Small intestine (tissue), 7 donors: Measurements from ENCODE around the gene TLE3. TPM values are rescaled to one million over a fixed set of nuclear protein-coding genes. Genes with fewer than 3 reads are reported as not detected.

Experiments
- DNase-seq, 2 donors: peaks; one replicate each; pipeline versions ENCODE4 v3.0.0 to v3.0.0-alpha.2; 2013
- FAIRE-seq: peaks from 2 replicates; lab custom pipeline; 2012; peaks lifted over from hg19 to GRCh38; lab: Jason Lieb, UNC
- H3K27ac ChIP-seq, 3 donors: one replicate each; pipeline ENCODE4 v1.5.1; 2013; ENCODE audit warnings: low read length in 2 of 3, mild to moderate bottlenecking in 2 of 3, control low read depth in 1 of 3, inconsistent platforms in 1 of 3, low read depth in 1 of 3, moderate library complexity in 1 of 3
- H3K27me3 ChIP-seq, 3 donors: one replicate each; pipeline ENCODE4 v1.6.1; 2013; ENCODE audit warnings: low read length in 3 of 3, inconsistent platforms in 1 of 3; ENCODE audit not compliant: control insufficient read depth in 3 of 3, insufficient read depth in 3 of 3
- H3K36me3 ChIP-seq, 3 donors: one replicate each; pipeline ENCODE4 v1.6.1; 2013; ENCODE audit warnings: low read length in 3 of 3, inconsistent platforms in 1 of 3, low read depth in 1 of 3, mild to moderate bottlenecking in 1 of 3, moderate library complexity in 1 of 3; ENCODE audit not compliant: control insufficient read depth in 3 of 3, insufficient read depth in 2 of 3
- H3K4me1 ChIP-seq, 3 donors: one replicate each; pipeline ENCODE4 v1.6.1; 2013; ENCODE audit warnings: low read length in 2 of 3, inconsistent platforms in 1 of 3, low read depth in 1 of 3, mild to moderate bottlenecking in 1 of 3, moderate library complexity in 1 of 3; ENCODE audit not compliant: control insufficient read depth in 3 of 3, insufficient read depth in 2 of 3
- H3K4me3 ChIP-seq, 3 donors: one replicate each; pipeline ENCODE4 v1.5.1; 2013; ENCODE audit warnings: low read length in 3 of 3, control low read depth in 1 of 3, inconsistent platforms in 1 of 3, low read depth in 1 of 3, mild to moderate bottlenecking in 1 of 3, moderate library complexity in 1 of 3
- H3K9me3 ChIP-seq, 2 donors: one replicate each; pipeline ENCODE4 v1.6.1; 2013; ENCODE audit warnings: low read depth in 1 of 2, low read length in 1 of 2; ENCODE audit not compliant: control insufficient read depth in 2 of 2, insufficient read depth in 1 of 2
- WGBS, 3 donors: extraction: QIAGEN DNeasy Blood & Tissue Kit; methylation state at CpG; one replicate each; pipeline ENCODE4 v1.1.7; 2013; 5-methylcytosine and 5-hydroxymethylcytosine counted together
- polyA plus RNA-seq, 4 donors: library from polyadenylated mRNA; stranded (reverse) in 3 of 4; unstranded in 1 of 4; fragments of 200-250 nt in 3 of 4; fragments of 120-200 nt in 1 of 4; gene quantifications; one replicate each; pipeline versions ENCODE4 v1.2.1 to v1.2.3, GENCODE V29; 2013
- donor health status: healthy with polysubstance abuse.
- donor health status: control.
- donor health status: control.
- donor health status: Bipolar disorder and iron deficiency.
- donor health status: healthy.

TLE3 gene
- polyA plus RNA-seq, 4 donors, result 14.3 to 51.1 (median 18.4) TPM

GRCh38 chr15:70053001-70053715 is 44.6 kb downstream of the TLE3 start:
- Histone ChIP-seq H3K27ac (no peak overlapping the region), H3K36me3 (peaks cover 13 to 96% (median 61%) of the 10 kb centered on the region in 3 donors), H3K4me3 (no peak overlapping the region), H3K27me3 (no peaks in the 10 kb centered on the region), H3K9me3 (no peaks in the 10 kb centered on the region), H3K4me1 (no peaks in the 10 kb centered on the region)
- 87 to 92% (median 89%) methylated on average over 15 of the region's 15 CpGs for WGBS, 3 donors
- no peak for DNase-seq
- no peak for FAIRE-seq

- 86 to 91% (median 88%) methylated on average over 9 of the region's 9 CpGs for WGBS, 3 donors
- H3K36me3 ChIP-seq, result peaks cover 13 to 90% (median 54%) of the 10 kb centered on the region in 3 donors
- H3K27ac ChIP-seq, result no peak overlapping the region
- no peak for FAIRE-seq
- DNase-seq, result no peak
- no peaks in the 10 kb centered on the region for H3K9me3 ChIP-seq
- H3K27me3 ChIP-seq, result no peaks in the 10 kb centered on the region
- no peak overlapping the region for H3K4me3 ChIP-seq
- H3K4me1 ChIP-seq, result no peaks in the 10 kb centered on the region
Observed at GRCh38 chr15:70051948-70052633, 45.6 kb downstream of the TLE3 start.

DNA sequence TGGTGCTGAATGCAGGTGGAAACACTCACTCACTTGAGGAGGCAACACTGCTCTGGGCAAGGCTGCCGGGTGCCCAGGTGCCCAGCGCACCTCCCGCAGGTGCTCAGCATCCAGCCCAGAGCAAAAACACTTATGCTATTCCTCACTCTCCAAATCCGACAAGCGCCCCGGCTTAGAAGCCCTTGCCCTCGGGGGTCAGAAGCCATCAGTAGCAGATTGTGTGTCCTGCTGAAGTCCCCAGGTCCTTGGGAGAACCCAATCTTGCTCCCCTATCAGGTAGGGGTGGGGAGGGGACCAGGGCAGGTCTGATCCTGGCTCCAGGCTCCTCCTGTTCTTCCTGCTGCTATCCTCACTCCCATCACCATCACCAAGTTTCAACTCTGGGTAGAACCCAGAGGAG is 46.7 kb downstream of the TLE3 start:
- Histone ChIP-seq H3K9me3 (no peaks in the 10 kb centered on the region), H3K27ac (no peak overlapping the region), H3K4me3 (no peak overlapping the region), H3K27me3 (no peaks in the 10 kb centered on the region), H3K4me1 (no peaks in the 10 kb centered on the region), H3K36me3 (peaks cover 10 to 89% (median 50%) of the 10 kb centered on the region in 3 donors)
- DNase-seq, result no peak
- 91 to 95% (median 94%) methylated on average over 7 of the region's 7 CpGs for WGBS, 3 donors
- no peak for FAIRE-seq

- WGBS, 3 donors, result 90 to 92% (median 90%) methylated on average over 9 of the region's 9 CpGs
- DNase-seq (no peak), FAIRE-seq (no peak)
- H3K36me3 ChIP-seq, result peaks cover 10 to 84% (median 46%) of the 10 kb centered on the region in 3 donors
- no peaks in the 10 kb centered on the region for H3K27me3 ChIP-seq
- H3K9me3 ChIP-seq, result no peaks in the 10 kb centered on the region
- H3K27ac ChIP-seq, result no peak overlapping the region
- no peaks in the 10 kb centered on the region for H3K4me1 ChIP-seq
- no peak overlapping the region for H3K4me3 ChIP-seq
Observed at GRCh38 chr15:70050441-70050840, 47.3 kb downstream of the TLE3 start.

- FAIRE-seq (no peak), DNase-seq (no peak)
- H3K27me3 ChIP-seq, result no peaks in the 10 kb centered on the region
- no peaks in the 10 kb centered on the region for H3K9me3 ChIP-seq
- no peaks in the 10 kb centered on the region for H3K4me1 ChIP-seq
- H3K27ac ChIP-seq, result no peak overlapping the region
- peaks cover 4 to 78% (median 40%) of the 10 kb centered on the region in 3 donors for H3K36me3 ChIP-seq
- 83 to 90% (median 88%) methylated on average over 22 of the region's 22 CpGs for WGBS, 3 donors
- no peak overlapping the region for H3K4me3 ChIP-seq
Observed at GRCh38 chr15:70049701-70050301, 47.9 kb downstream of the TLE3 start.

GRCh38 chr15:70048578-70049514 is 48.9 kb downstream of the TLE3 start:
- Histone ChIP-seq H3K27me3 (no peaks in the 10 kb centered on the region), H3K4me1 (no peaks in the 10 kb centered on the region), H3K9me3 (no peaks in the 10 kb centered on the region), H3K27ac (no peak overlapping the region), H3K4me3 (no peak overlapping the region), H3K36me3 (peaks cover 3 to 72% (median 33%) of the 10 kb centered on the region in 3 donors)
- DNase-seq (no peak), FAIRE-seq (no peak)
- WGBS, 3 donors, result 91 to 96% (median 91%) methylated on average over 11 of the region's 11 CpGs

- H3K27ac ChIP-seq, result no peak overlapping the region
- H3K9me3 ChIP-seq, result no peaks in the 10 kb centered on the region
- H3K4me3 ChIP-seq, result no peak overlapping the region
- no peaks in the 10 kb centered on the region for H3K4me1 ChIP-seq
- 89 to 93% (median 90%) methylated on average over 9 of the region's 9 CpGs for WGBS, 3 donors
- no peaks in the 10 kb centered on the region for H3K27me3 ChIP-seq
- peaks cover 3 to 65% (median 26%) of the 10 kb centered on the region in 3 donors for H3K36me3 ChIP-seq
- DNase-seq, result no peak
- FAIRE-seq, result no peak
Observed at GRCh38 chr15:70048198-70048565, 49.5 kb downstream of the TLE3 start.
